Ovary (tissue), 3 donors: ENCODE measurements around the gene SORCS2.

Experiments used
- EP300 ChIP-seq: sonication (generic); formaldehyde crosslinking; IDR thresholded peaks from one replicate; pipeline ENCODE4 v1.6.1; 2017; ENCODE audit warnings: antibody characterized with exemption
- POLR2A ChIP-seq: fragments of 450-650 bp; IDR thresholded peaks from one replicate; pipeline ENCODE4 v1.6.1; 2017; ENCODE audit warnings: antibody characterized with exemption, mild to moderate bottlenecking, moderate library complexity
- TF ChIP-seq, protein P1 (sequence below), 3 donors: fragments of 450-650 bp in 2 of 3; fragments of 200-600 bp in 1 of 3; IDR thresholded peaks; one replicate each; pipeline versions ENCODE4 v1.5.1 to v1.8.0; 2016 to 2022; ENCODE audit warnings: antibody characterized with exemption in 3 of 3, mild to moderate bottlenecking in 1 of 3
- donor health status: DM: no; HTN: no; CAD: no.

- TF ChIP-seq POLR2A (no peak), EP300 (no peak)
- TF ChIP-seq, protein P1, sequence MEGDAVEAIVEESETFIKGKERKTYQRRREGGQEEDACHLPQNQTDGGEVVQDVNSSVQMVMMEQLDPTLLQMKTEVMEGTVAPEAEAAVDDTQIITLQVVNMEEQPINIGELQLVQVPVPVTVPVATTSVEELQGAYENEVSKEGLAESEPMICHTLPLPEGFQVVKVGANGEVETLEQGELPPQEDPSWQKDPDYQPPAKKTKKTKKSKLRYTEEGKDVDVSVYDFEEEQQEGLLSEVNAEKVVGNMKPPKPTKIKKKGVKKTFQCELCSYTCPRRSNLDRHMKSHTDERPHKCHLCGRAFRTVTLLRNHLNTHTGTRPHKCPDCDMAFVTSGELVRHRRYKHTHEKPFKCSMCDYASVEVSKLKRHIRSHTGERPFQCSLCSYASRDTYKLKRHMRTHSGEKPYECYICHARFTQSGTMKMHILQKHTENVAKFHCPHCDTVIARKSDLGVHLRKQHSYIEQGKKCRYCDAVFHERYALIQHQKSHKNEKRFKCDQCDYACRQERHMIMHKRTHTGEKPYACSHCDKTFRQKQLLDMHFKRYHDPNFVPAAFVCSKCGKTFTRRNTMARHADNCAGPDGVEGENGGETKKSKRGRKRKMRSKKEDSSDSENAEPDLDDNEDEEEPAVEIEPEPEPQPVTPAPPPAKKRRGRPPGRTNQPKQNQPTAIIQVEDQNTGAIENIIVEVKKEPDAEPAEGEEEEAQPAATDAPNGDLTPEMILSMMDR (IDR thresholded peaks at IDR 0.05), result no peak
Measured at GRCh38 chr4:7451800-7452199, 259.5 kb downstream of the SORCS2 start.
